Liver (tissue), 9 donors: ENCODE data around the gene TRIM41. TPM values are rescaled to one million over a fixed set of nuclear protein-coding genes. Genes with fewer than 3 reads are reported as not detected.
"Not testable (repeated sequence)": the region's sequence is repeated elsewhere in the genome, so short reads cannot be mapped to it uniquely, and the experiment has no call there.

Experiments used
- DNase-seq: peaks from one replicate; pipeline ENCODE4 v3.0.0-alpha.2; 2017; ENCODE audit warnings: low spot score
- H3K27ac ChIP-seq, 2 donors: one replicate each; pipeline ENCODE4 v1.7.0; 2013; ENCODE audit warnings: inconsistent platforms in 2 of 2, low read length in 2 of 2, control low read depth in 1 of 2, low read depth in 1 of 2, mild to moderate bottlenecking in 1 of 2
- H3K27me3 ChIP-seq, 4 donors: one replicate each; pipeline versions ENCODE4 v1.6.1 to v1.7.0; 2013; ENCODE audit warnings: low read length in 3 of 4, inconsistent platforms in 1 of 4, mild to moderate bottlenecking in 1 of 4, moderate library complexity in 1 of 4; ENCODE audit not compliant: control insufficient read depth in 4 of 4, insufficient read depth in 4 of 4
- H3K36me3 ChIP-seq, 4 donors: one replicate each; pipeline versions ENCODE4 v1.6.1 to v1.7.0; 2013; ENCODE audit warnings: low read length in 3 of 4, mild to moderate bottlenecking in 3 of 4, low read depth in 1 of 4, moderate library complexity in 1 of 4; ENCODE audit not compliant: control insufficient read depth in 4 of 4, insufficient read depth in 3 of 4
- H3K4me1 ChIP-seq, 4 donors: one replicate each; pipeline versions ENCODE4 v1.6.1 to v1.7.0; 2013; ENCODE audit warnings: low read length in 3 of 4, mild to moderate bottlenecking in 3 of 4, moderate library complexity in 1 of 4; ENCODE audit not compliant: control insufficient read depth in 4 of 4, insufficient read depth in 4 of 4
- H3K4me3 ChIP-seq, 3 donors: one replicate each; pipeline versions ENCODE4 v1.6.1 to v1.7.0; 2013; ENCODE audit warnings: low read length in 3 of 3, control low read depth in 1 of 3, low read depth in 1 of 3, mild to moderate bottlenecking in 1 of 3
- H3K9ac ChIP-seq, 2 donors: one replicate each; pipeline ENCODE4 v1.7.0; 2013; ENCODE audit warnings: low read length in 2 of 2, mild to moderate bottlenecking in 2 of 2, moderate library complexity in 2 of 2, control low read depth in 1 of 2, low read depth in 1 of 2
- H3K9me3 ChIP-seq, 4 donors: one replicate each; pipeline versions ENCODE4 v1.6.1 to v1.7.0; 2013; ENCODE audit warnings: low read length in 3 of 4; ENCODE audit not compliant: control insufficient read depth in 4 of 4
- EGR1 ChIP-seq, 2 donors: IDR thresholded peaks; 2 replicates each; pipeline ENCODE4 v1.6.1; 2016 to 2018; ENCODE audit warnings: antibody characterized with exemption in 2 of 2, low read depth in 2 of 2
- FOXA1 ChIP-seq: IDR thresholded peaks from 2 replicates; pipeline ENCODE4 v1.6.1; 2016; ENCODE audit warnings: antibody characterized with exemption
- FOXA2 ChIP-seq: IDR thresholded peaks from 2 replicates; pipeline ENCODE4 v1.6.1; 2016; ENCODE audit warnings: antibody characterized with exemption
- HNF4G ChIP-seq: IDR thresholded peaks from 2 replicates; pipeline ENCODE4 v1.6.1; 2016; ENCODE audit warnings: antibody characterized with exemption
- NR2F2 ChIP-seq: IDR thresholded peaks from 2 replicates; pipeline ENCODE4 v1.6.1; 2016; ENCODE audit warnings: antibody characterized with exemption
- RAD21 ChIP-seq, 2 donors: IDR thresholded peaks; 2 replicates each; pipeline ENCODE4 v1.6.1; 2016; ENCODE audit warnings: antibody characterized with exemption in 2 of 2, mild to moderate bottlenecking in 2 of 2
- RXRA ChIP-seq, 2 donors: IDR thresholded peaks; 2 replicates each; pipeline ENCODE4 v1.6.1; 2017 to 2018; ENCODE audit warnings: antibody characterized with exemption in 2 of 2, mild to moderate bottlenecking in 1 of 2
- YY1 ChIP-seq: IDR thresholded peaks from 2 replicates; pipeline ENCODE4 v1.6.1; 2016; ENCODE audit warnings: antibody characterized with exemption, mild to moderate bottlenecking
- WGBS: extraction: QIAGEN DNeasy Blood & Tissue Kit; methylation state at CpG from one replicate; pipeline ENCODE4 v1.1.7; 2013; 5-methylcytosine and 5-hydroxymethylcytosine counted together
- polyA plus RNA-seq, 2 donors: library from polyadenylated mRNA; stranded (reverse) in 1 of 2; unstranded in 1 of 2; fragments of 200-250 nt in 1 of 2; fragments of >200 nt in 1 of 2; fragmentation: Nextera tagmentation in 1 of 2; extraction: Ambion mirVana in 1 of 2; gene quantifications; one replicate each; pipeline versions ENCODE4 v1.2.1 to v1.2.3, GENCODE V29; 2013 to 2015
- total RNA-seq, 2 donors: library from RNA; depleted of rRNA; stranded (reverse); fragments of >200 nt; gene quantifications; one replicate each; pipeline ENCODE4 v1.2.3, GENCODE V29; 2014
- TF ChIP-seq, protein P1 (sequence below): IDR thresholded peaks from 2 replicates; pipeline ENCODE4 v1.6.1; 2016; ENCODE audit warnings: antibody characterized with exemption
- TF ChIP-seq, protein P2 (sequence below): fragments of 150-350 bp; IDR thresholded peaks from 2 replicates; pipeline ENCODE4 v1.5.1; 2017; ENCODE audit warnings: improper control_type of control experiment, low read depth, low read length; ENCODE audit not compliant: missing input control
- TF ChIP-seq, protein P3 (sequence below): IDR thresholded peaks from 2 replicates; pipeline ENCODE4 v1.6.1; 2016; ENCODE audit warnings: antibody characterized with exemption, mild to moderate bottlenecking
- TF ChIP-seq, protein P4 (sequence below): IDR thresholded peaks from 2 replicates; pipeline ENCODE4 v1.6.1; 2016; ENCODE audit warnings: antibody characterized with exemption
- donor health status: healthy.
- donor health status: healthy.
- donor health status: healthy.
- donor health status: healthy.
- donor health status: healthy.

TRIM41 gene
- total and polyA plus RNA-seq, 4 donors: 2.8 to 14.1 (median 11.0) TPM

DNA sequence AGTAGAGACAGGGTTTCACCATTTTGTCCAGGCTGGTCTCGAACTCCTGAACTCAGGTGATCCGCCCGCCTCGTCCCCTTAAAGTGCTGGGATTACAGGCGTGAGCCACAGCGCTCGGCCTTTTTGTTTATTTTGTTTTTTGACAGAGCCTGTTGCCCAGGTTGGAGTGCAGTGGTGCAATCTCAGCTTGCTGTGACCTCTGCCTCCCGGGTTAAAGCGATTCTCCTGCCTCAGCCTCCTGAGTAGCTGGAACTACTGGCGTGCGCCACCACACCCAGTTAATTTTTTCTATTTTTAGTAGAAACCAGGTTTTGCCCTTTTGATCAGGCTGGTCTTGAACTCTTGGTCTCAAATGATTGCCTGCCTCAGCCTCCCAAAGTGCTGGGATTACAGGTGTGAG, 12.9 kb upstream of the TRIM41 start:
- DNase-seq, H3K27ac ChIP-seq, H3K36me3 ChIP-seq, H3K9me3 ChIP-seq, H3K9ac ChIP-seq, H3K27me3 ChIP-seq, H3K4me3 ChIP-seq: not testable (repeated sequence)
- 69% methylated on average over 11 of the region's 11 CpGs for WGBS
- peaks cover 2 to 19% (median 13%) of the 10 kb centered on the region in 4 donors for H3K4me1 ChIP-seq

DNA sequence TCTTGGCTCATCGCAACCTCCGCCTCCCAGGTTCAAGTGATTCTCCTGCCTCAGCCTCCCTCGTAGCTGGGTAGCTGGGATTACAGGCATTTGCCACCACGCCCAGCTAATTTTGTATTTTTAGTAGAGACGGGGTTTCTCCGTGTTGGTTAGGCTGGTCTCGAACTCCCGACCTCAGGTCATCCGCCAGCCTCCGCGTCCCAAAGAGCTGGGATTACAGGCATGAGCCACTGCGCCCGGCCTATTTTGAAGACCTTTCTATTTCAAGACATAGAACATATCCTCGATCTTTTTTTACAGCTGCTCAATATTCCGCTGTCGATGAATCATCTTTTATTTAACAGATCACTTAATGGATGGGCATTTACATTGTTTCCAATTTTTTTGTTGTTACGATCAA, 12.4 kb upstream of the TRIM41 start:
- peaks cover 0 to 14% (median 8%) of the 10 kb centered on the region in 4 donors for H3K4me1 ChIP-seq
- H3K27ac ChIP-seq, DNase-seq, H3K36me3 ChIP-seq, H3K4me3 ChIP-seq, H3K9me3 ChIP-seq, H3K27me3 ChIP-seq, H3K9ac ChIP-seq: not testable (repeated sequence)
- 75% methylated on average over 17 of the region's 17 CpGs for WGBS

DNA sequence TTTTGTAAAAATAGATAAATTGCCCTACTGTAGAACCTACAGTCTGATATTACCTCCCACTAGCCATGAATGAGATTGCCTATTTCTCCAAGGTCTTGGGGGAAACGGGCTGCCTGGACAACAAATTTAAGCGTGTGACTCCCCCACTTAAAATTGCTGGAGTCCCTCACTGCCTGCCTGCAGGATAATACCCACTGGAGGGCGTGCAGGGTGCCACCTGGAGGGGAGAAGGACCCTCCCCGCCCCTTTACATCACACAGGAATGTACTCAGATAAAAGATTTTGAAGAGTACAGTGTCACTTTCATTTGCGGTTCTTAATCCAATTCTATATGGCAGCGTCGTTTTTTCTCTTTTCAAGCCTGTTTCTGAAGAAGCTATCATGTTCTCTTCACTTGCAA, 11.9 kb upstream of the TRIM41 start:
- no peak overlapping the region for H3K27ac ChIP-seq
- 57% methylated on average over 7 of the region's 7 CpGs for WGBS
- H3K36me3 ChIP-seq: no peaks in the 10 kb centered on the region
- no peak for DNase-seq
- H3K4me1 ChIP-seq: peaks cover 0 to 9% (median 5%) of the 10 kb centered on the region in 4 donors
- H3K9ac ChIP-seq: no peak overlapping the region
- H3K4me3 ChIP-seq: no peak overlapping the region
- TF ChIP-seq, protein P1, sequence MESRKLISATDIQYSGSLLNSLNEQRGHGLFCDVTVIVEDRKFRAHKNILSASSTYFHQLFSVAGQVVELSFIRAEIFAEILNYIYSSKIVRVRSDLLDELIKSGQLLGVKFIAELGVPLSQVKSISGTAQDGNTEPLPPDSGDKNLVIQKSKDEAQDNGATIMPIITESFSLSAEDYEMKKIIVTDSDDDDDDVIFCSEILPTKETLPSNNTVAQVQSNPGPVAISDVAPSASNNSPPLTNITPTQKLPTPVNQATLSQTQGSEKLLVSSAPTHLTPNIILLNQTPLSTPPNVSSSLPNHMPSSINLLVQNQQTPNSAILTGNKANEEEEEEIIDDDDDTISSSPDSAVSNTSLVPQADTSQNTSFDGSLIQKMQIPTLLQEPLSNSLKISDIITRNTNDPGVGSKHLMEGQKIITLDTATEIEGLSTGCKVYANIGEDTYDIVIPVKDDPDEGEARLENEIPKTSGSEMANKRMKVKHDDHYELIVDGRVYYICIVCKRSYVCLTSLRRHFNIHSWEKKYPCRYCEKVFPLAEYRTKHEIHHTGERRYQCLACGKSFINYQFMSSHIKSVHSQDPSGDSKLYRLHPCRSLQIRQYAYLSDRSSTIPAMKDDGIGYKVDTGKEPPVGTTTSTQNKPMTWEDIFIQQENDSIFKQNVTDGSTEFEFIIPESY: no peak
- TF ChIP-seq NR2F2 (no peak), RXRA (IDR thresholded peaks at IDR 0.05) (no peak), FOXA2 (no peak), EGR1 (IDR thresholded peaks at IDR 0.05; ENCODE audit: low read depth in 2 of 2) (no peak), RAD21 (IDR thresholded peaks at IDR 0.05) (no peak)
- TF ChIP-seq, protein P2, sequence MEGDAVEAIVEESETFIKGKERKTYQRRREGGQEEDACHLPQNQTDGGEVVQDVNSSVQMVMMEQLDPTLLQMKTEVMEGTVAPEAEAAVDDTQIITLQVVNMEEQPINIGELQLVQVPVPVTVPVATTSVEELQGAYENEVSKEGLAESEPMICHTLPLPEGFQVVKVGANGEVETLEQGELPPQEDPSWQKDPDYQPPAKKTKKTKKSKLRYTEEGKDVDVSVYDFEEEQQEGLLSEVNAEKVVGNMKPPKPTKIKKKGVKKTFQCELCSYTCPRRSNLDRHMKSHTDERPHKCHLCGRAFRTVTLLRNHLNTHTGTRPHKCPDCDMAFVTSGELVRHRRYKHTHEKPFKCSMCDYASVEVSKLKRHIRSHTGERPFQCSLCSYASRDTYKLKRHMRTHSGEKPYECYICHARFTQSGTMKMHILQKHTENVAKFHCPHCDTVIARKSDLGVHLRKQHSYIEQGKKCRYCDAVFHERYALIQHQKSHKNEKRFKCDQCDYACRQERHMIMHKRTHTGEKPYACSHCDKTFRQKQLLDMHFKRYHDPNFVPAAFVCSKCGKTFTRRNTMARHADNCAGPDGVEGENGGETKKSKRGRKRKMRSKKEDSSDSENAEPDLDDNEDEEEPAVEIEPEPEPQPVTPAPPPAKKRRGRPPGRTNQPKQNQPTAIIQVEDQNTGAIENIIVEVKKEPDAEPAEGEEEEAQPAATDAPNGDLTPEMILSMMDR: no peak
- no peaks in the 10 kb centered on the region for H3K9me3 ChIP-seq
- no peaks in the 10 kb centered on the region for H3K27me3 ChIP-seq

DNA sequence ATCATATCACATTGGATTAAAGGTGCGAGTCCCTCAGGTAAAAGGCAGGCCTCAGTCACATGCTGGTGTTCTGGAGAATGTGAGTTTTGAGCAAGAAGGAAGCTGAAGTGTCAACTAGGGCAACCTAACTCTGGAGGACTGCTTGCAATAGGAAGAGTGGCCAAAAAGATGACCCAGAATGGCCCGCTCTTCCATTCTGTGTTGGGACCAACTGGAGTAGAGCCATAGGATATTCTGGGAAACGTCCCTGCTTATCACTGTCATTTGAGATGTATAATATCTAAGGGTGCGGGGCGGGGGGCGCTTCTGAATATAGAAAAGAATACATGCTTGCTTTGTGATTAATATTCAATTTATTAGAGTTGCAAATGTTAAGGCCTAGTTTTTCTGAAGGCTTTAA, 11.0 kb upstream of the TRIM41 start:
- Histone ChIP-seq H3K4me1 (peaks cover 0 to 9% (median 5%) of the 10 kb centered on the region in 4 donors), H3K27ac (no peak overlapping the region), H3K9me3 (no peaks in the 10 kb centered on the region), H3K27me3 (no peaks in the 10 kb centered on the region), H3K4me3 (no peak overlapping the region), H3K36me3 (no peaks in the 10 kb centered on the region), H3K9ac (no peak overlapping the region)
- WGBS: 92% methylated on average over 6 of the region's 6 CpGs
- no peak for DNase-seq
- TF ChIP-seq, protein P2: no peak
- TF ChIP-seq EGR1 (IDR thresholded peaks at IDR 0.05; ENCODE audit: low read depth in 2 of 2): no peak
- TF ChIP-seq, protein P3, sequence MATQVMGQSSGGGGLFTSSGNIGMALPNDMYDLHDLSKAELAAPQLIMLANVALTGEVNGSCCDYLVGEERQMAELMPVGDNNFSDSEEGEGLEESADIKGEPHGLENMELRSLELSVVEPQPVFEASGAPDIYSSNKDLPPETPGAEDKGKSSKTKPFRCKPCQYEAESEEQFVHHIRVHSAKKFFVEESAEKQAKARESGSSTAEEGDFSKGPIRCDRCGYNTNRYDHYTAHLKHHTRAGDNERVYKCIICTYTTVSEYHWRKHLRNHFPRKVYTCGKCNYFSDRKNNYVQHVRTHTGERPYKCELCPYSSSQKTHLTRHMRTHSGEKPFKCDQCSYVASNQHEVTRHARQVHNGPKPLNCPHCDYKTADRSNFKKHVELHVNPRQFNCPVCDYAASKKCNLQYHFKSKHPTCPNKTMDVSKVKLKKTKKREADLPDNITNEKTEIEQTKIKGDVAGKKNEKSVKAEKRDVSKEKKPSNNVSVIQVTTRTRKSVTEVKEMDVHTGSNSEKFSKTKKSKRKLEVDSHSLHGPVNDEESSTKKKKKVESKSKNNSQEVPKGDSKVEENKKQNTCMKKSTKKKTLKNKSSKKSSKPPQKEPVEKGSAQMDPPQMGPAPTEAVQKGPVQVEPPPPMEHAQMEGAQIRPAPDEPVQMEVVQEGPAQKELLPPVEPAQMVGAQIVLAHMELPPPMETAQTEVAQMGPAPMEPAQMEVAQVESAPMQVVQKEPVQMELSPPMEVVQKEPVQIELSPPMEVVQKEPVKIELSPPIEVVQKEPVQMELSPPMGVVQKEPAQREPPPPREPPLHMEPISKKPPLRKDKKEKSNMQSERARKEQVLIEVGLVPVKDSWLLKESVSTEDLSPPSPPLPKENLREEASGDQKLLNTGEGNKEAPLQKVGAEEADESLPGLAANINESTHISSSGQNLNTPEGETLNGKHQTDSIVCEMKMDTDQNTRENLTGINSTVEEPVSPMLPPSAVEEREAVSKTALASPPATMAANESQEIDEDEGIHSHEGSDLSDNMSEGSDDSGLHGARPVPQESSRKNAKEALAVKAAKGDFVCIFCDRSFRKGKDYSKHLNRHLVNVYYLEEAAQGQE: no peak
- TF ChIP-seq, protein P4, sequence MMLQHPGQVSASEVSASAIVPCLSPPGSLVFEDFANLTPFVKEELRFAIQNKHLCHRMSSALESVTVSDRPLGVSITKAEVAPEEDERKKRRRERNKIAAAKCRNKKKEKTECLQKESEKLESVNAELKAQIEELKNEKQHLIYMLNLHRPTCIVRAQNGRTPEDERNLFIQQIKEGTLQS: no peak
- no peak for TF ChIP-seq FOXA2
- no peak for TF ChIP-seq FOXA1
- no peak for TF ChIP-seq YY1
- TF ChIP-seq HNF4G: no peak
